D721Med (cell line): ENCODE measurements around the gene CUX1.

Experiments
- DNase-seq: peaks from one replicate; pipeline ENCODE4 v3.0.0; 2011; ENCODE audit warnings: low spot score; ENCODE audit not compliant: insufficient read length
- FAIRE-seq: peaks from 2 replicates; lab custom pipeline; 2011; peaks lifted over from hg19 to GRCh38; lab: Jason Lieb, UNC
- TF ChIP-seq, protein P1 (sequence below): IDR thresholded peaks from 2 replicates; pipeline ENCODE4 v1.5.1; 2012; ENCODE audit warnings: mild to moderate bottlenecking, control low read depth; ENCODE audit not compliant: insufficient read depth; ENCODE audit errors: missing control alignments

The CUX1 gene

DNA sequence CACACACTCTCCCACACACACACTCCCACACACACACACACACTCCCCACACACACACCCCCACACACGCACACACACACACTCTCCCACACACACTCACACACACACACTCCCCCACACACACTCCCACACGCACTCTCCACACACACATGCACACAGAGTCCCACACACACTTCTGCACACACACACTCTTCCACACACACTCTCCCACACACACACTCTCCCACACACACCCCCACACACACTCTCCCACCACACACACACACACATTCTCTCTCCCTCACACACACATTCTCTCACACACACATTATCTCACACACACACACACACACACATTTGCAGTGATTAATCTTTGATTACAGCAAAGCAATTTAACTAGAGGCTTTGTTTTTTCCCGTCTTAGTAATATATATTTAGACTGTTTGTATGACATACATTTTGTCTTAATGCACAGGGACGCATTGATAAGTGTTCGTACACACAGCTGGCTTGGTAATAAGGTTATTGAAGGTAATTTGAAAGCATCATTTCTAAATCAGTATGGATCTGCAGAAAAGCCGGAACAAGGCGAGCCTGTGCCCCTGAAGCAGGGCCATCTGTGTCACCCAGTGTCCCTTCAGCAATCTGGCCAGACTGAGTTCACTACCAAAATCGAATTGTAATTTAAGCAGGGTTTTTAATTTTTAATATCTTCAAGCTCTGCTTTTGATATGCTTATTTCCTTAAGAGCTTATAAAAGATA, 399.3 kb downstream of the CUX1 start:
- no peak for FAIRE-seq
- no peak for DNase-seq
- TF ChIP-seq, protein P1, sequence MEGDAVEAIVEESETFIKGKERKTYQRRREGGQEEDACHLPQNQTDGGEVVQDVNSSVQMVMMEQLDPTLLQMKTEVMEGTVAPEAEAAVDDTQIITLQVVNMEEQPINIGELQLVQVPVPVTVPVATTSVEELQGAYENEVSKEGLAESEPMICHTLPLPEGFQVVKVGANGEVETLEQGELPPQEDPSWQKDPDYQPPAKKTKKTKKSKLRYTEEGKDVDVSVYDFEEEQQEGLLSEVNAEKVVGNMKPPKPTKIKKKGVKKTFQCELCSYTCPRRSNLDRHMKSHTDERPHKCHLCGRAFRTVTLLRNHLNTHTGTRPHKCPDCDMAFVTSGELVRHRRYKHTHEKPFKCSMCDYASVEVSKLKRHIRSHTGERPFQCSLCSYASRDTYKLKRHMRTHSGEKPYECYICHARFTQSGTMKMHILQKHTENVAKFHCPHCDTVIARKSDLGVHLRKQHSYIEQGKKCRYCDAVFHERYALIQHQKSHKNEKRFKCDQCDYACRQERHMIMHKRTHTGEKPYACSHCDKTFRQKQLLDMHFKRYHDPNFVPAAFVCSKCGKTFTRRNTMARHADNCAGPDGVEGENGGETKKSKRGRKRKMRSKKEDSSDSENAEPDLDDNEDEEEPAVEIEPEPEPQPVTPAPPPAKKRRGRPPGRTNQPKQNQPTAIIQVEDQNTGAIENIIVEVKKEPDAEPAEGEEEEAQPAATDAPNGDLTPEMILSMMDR = no peak

DNA sequence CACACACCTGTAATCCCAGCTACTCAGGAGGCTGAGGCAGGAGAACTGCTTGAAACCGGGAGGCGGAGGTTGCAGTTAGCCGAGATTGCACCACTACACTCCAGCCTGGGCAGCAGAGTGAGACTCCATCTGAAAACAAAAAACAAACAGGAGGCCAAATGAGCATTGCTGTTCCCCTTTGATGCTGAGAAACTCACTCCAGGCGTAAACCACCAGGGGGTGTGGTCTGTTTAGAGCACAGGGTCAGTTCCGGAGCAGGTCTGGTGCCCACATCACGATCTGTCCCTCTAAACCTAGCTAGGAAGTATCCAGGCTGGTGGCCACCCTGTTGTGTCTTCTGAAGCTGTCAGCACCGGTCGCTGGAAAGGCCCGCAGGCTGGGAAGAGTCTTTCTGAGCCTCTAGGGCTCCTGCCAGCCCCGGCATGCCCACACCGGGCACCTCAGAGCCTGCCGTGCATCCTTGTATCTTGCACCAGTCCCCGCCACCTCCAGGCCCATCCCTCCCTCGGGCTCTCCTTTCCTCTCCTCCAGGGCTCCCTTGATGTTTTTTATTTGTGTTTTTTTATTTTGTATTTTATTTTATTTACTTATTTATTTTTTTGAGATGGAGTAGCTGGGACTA, 402.9 kb downstream of the CUX1 start:
- DNase-seq (no peak), FAIRE-seq (no peak)
- TF ChIP-seq, protein P1 = no peak

DNA sequence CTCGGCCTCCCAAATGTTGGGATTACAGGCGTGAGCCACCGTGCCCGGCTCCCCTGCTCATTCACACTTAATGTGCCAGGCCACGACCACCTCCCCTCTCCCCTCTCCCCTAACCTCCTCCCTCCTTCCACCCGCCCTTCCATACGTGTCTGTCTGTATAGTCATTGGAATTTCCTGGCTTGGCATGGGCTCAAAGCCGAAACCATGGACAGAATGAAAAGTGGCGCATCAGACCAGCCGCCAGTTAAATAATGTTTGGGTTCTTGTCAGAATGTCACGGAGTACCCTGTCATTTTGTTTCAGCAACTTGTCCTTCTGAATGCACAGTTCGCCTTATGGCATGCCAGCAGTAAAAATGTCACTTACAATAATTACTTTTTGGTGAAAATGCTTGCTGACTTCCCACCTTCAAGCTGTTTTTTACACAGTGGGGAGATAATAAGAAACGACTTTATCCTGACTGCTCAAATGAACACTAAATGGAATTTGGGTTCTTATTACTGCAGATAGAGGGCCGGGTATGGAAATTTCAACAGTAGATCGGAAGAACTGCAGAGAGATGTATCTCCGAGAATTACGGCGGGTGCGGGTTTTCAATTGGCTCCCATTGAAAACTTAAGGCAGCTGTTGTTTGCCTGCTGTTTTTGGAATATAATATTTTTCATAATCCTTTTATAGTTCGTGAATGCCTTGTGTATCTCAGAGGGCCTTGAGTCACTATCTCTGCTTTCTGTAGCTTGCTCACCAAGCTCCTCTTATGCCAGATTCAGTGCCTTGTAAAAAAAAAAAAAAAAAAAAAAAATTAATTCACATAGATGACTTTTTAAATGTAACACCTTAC, 403.8 kb downstream of the CUX1 start:
- FAIRE-seq = no peak
- TF ChIP-seq, protein P1 = no peak
- no peak for DNase-seq

DNA sequence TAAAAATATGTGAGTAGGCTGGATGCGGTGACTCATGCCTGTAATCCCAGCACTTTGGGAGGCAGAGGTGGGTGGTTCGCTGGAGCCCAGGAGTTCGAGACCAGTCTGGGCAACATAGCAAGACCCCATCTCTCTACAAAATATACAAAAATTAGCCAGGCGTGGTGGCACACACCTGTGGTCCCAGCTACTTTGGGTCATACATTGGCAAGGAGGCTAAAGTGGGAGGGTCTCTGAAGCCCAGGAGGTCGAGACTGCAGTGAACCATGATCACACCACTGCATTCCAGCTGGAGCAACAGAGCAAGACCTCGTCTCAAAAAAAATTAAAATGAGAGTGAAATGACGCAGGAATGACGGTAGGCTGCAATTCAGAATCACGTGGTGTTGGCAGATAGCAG, 404.5 kb downstream of the CUX1 start:
- FAIRE-seq = no peak
- TF ChIP-seq, protein P1 = no peak
- no peak for DNase-seq

DNA sequence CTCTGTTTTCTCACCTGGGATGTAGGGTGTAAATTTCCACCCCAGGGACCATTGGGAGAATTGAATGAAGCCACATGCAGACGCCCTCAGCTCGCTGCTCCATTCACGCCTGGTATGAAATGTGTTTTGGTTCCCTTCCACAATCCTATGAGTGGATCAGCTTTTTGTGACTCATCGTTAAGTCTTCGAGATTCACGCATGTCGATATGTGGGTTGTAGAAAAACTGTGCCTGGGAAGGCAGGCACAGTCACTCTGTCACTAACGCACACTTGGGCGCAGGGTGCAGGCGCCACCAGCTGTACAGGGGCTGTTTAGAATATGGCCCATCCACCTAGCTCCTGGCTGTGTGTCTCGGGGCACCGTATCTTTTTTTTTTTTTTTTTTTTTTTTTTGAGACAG, 405.0 kb downstream of the CUX1 start:
- no peak for FAIRE-seq
- TF ChIP-seq, protein P1 = no peak

DNA sequence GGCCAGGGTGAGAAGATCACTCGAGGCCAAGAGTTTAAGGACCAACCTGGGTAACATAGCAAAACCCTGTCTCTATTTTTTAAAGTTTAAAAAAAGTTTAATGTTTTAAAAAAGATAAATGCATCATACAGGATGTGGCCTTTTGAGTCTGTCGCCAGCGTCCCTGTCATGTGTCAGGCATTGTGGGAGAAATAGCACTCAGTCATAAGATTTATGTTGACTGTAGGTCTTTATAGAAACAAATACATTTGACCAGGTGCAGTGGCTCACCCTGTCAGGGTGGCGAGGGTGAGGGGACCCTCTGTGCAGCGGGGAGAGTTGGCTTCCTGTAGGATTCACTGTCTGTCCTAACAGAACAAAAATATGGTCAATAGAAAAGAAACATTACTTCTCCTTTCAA, 405.8 kb downstream of the CUX1 start:
- DNase-seq = no peak
- TF ChIP-seq, protein P1 = no peak
- no peak for FAIRE-seq

More for the DNA sequence above, 405.0 kb downstream of the CUX1 start:
- no peak for DNase-seq
